ENCODE data around the gene ZNF488. TPM values are rescaled to one million over a fixed set of nuclear protein-coding genes. Genes with fewer than 3 reads are reported as not detected.

The ZNF488 gene
- total and polyA plus RNA-seq, 10 donors, result 0.02 to 0.26 (median 0.11) TPM; not detected in 6

GRCh38 chr10:47370878-47371277, 13.2 kb downstream of the ZNF488 start:
- Histone ChIP-seq H3K4me3 (no peak overlapping the region), H3K4me1 (no peaks in the 10 kb centered on the region), H3K9me3 (no peaks in the 10 kb centered on the region), H3K36me3 (no peaks in the 10 kb centered on the region), H3K27ac (no peak overlapping the region), H3K27me3 (replicated peaks in 1 of 7) (peaks cover 0 to 9% (median 0%) of the 10 kb centered on the region in 7 donors)
- peak; percentile 49 for DNase-seq
- TF ChIP-seq POLR2AphosphoS5 (IDR thresholded peaks at IDR 0.05) (no peak), POLR2A (IDR thresholded peaks at IDR 0.05) (no peak), CTCF (IDR thresholded peaks at IDR 0.05 in 8 of 11, conservative IDR thresholded peaks at IDR 0.05 in 3 of 11) (no peak)
- 91 to 95% (median 94%) methylated on average over 7 of the region's 7 CpGs for WGBS, 5 donors
- intact Hi-C loops (cut with DNase I; ENCODE audit: low total_unique reads), result no loop called here

GRCh38 chr10:47370015-47370767, 13.9 kb downstream of the ZNF488 start:
- no peak overlapping the region for H3K27ac ChIP-seq
- intact Hi-C loops (cut with DNase I; ENCODE audit: low total_unique reads), result no loop called here
- peaks cover 0 to 5% (median 0%) of the 10 kb centered on the region in 7 donors for H3K27me3 ChIP-seq (replicated peaks in 1 of 7)
- 90 to 98% (median 96%) methylated on average over 11 of the region's 11 CpGs for WGBS, 5 donors
- H3K9me3 ChIP-seq, result no peaks in the 10 kb centered on the region
- no peaks in the 10 kb centered on the region for H3K4me1 ChIP-seq
- peak; percentile 34 for DNase-seq
- no peak overlapping the region for H3K4me3 ChIP-seq
- no peaks in the 10 kb centered on the region for H3K36me3 ChIP-seq
- no peak for TF ChIP-seq POLR2AphosphoS5 (IDR thresholded peaks at IDR 0.05)
- TF ChIP-seq CTCF (IDR thresholded peaks at IDR 0.05 in 8 of 11, conservative IDR thresholded peaks at IDR 0.05 in 3 of 11), result no peak
- no peak for TF ChIP-seq POLR2A (IDR thresholded peaks at IDR 0.05)

- Histone ChIP-seq H3K27ac (no peak overlapping the region), H3K4me3 (no peak overlapping the region), H3K4me1 (no peaks in the 10 kb centered on the region), H3K27me3 (replicated peaks in 1 of 7) (no peaks in the 10 kb centered on the region), H3K9me3 (no peaks in the 10 kb centered on the region), H3K36me3 (no peaks in the 10 kb centered on the region)
- WGBS, 5 donors, result 67 to 94% (median 78%) methylated on average over 6 to 9 of the region's 9 CpGs
- DNase-seq, result peak; percentile 31
- intact Hi-C loops (cut with DNase I; ENCODE audit: low total_unique reads), result no loop called here
- TF ChIP-seq CTCF (IDR thresholded peaks at IDR 0.05 in 8 of 11, conservative IDR thresholded peaks at IDR 0.05 in 3 of 11), result no peak
- no peak for TF ChIP-seq POLR2A (IDR thresholded peaks at IDR 0.05)
- TF ChIP-seq POLR2AphosphoS5 (IDR thresholded peaks at IDR 0.05), result no peak
Measured at GRCh38 chr10:47369251-47369894, 14.7 kb downstream of the ZNF488 start.
